ENCODE data around the gene GAD2. TPM values are rescaled to one million over a fixed set of nuclear protein-coding genes. Genes with fewer than 3 reads are reported as not detected.

The GAD2 gene
- total RNA-seq, 3 donors from 2014 or later (not counting 1 experiment from before 2014, with no cell fraction given): not detected

- H3K4me3 ChIP-seq (ENCODE audit: low read length): no peak overlapping the region
- no peak for TF ChIP-seq CTCF (IDR thresholded peaks at IDR 0.05)
These were observed 26.3 kb downstream of the GAD2 start for GRCh38 chr10:26242706-26243350.

GRCh38 chr10:26243351-26243720 is 26.8 kb downstream of the GAD2 start:
- H3K4me3 Mint-ChIP-seq: no peak overlapping the region
- H3K27me3 ChIP-seq (ENCODE audit: control insufficient read depth, insufficient read depth, low read length): no peaks in the 10 kb centered on the region
- ATAC-seq (no peak), DNase-seq (no peak)
- H3K36me3 ChIP-seq (ENCODE audit: control insufficient read depth, insufficient read depth, low read length): no peaks in the 10 kb centered on the region
- H3K4me1 Mint-ChIP-seq: no peaks in the 10 kb centered on the region
- 69% methylated on average over 5 of the region's 5 CpGs for WGBS (ENCODE audit: insufficient coverage)
- no peaks in the 10 kb centered on the region for H3K9me3 ChIP-seq (ENCODE audit: control insufficient read depth, insufficient read depth, low read length)
- no peaks in the 10 kb centered on the region for H3K36me3 Mint-ChIP-seq
- H3K4me1 ChIP-seq (ENCODE audit: control insufficient read depth, insufficient read depth, low read length): no peaks in the 10 kb centered on the region
- no peak for TF ChIP-seq CTCF (IDR thresholded peaks at IDR 0.05)
- H3K27ac Mint-ChIP-seq: no peak overlapping the region
- no peak overlapping the region for H3K27ac ChIP-seq (ENCODE audit: low read length)
- intact Hi-C loops (cut with micrococcal nuclease): no loop called here
- no peak overlapping the region for H3K4me3 ChIP-seq (ENCODE audit: low read length)
- peaks cover 14 to 33% of the 10 kb centered on the region in 2 donors for H3K27me3 Mint-ChIP-seq (ENCODE audit: low read depth in 2 of 2)
- no peaks in the 10 kb centered on the region for H3K9me3 Mint-ChIP-seq

More at GRCh38 chr10:26242706-26243350, 26.3 kb downstream of the GAD2 start:
- peaks cover 14 to 36% of the 10 kb centered on the region in 2 donors for H3K27me3 Mint-ChIP-seq (ENCODE audit: low read depth in 2 of 2)
- no peaks in the 10 kb centered on the region for H3K9me3 ChIP-seq (ENCODE audit: control insufficient read depth, insufficient read depth, low read length)
- H3K4me1 ChIP-seq (ENCODE audit: control insufficient read depth, insufficient read depth, low read length): no peaks in the 10 kb centered on the region
- H3K27ac ChIP-seq (ENCODE audit: low read length): no peak overlapping the region
- no peak for ATAC-seq
- H3K4me3 Mint-ChIP-seq: no peak overlapping the region
- no peaks in the 10 kb centered on the region for H3K9me3 Mint-ChIP-seq
- no peaks in the 10 kb centered on the region for H3K27me3 ChIP-seq (ENCODE audit: control insufficient read depth, insufficient read depth, low read length)
- no peaks in the 10 kb centered on the region for H3K36me3 ChIP-seq (ENCODE audit: control insufficient read depth, insufficient read depth, low read length)
- no peak overlapping the region for H3K27ac Mint-ChIP-seq
- intact Hi-C loops (cut with micrococcal nuclease): no loop called here
- DNase-seq: no peak
- WGBS (ENCODE audit: insufficient coverage): 33% methylated on average over 4 of the region's 5 CpGs
- H3K4me1 Mint-ChIP-seq: no peaks in the 10 kb centered on the region
- H3K36me3 Mint-ChIP-seq: no peaks in the 10 kb centered on the region

GRCh38 chr10:26249681-26250080 is 33.1 kb downstream of the GAD2 start:
- DNase-seq: no peak
- no peak for ATAC-seq
- Histone ChIP-seq H3K4me3 (ENCODE audit: low read length) (no peak overlapping the region), H3K9me3 (ENCODE audit: control insufficient read depth, insufficient read depth, low read length) (no peaks in the 10 kb centered on the region), H3K4me1 (ENCODE audit: control insufficient read depth, insufficient read depth, low read length) (no peaks in the 10 kb centered on the region), H3K27ac (ENCODE audit: low read length) (no peak overlapping the region), H3K27me3 (ENCODE audit: control insufficient read depth, insufficient read depth, low read length) (no peaks in the 10 kb centered on the region), H3K36me3 (ENCODE audit: control insufficient read depth, insufficient read depth, low read length) (no peaks in the 10 kb centered on the region)
- 95% methylated on average over 6 of the region's 6 CpGs for WGBS (ENCODE audit: insufficient coverage)
- H3K36me3 Mint-ChIP-seq: no peaks in the 10 kb centered on the region
- no peaks in the 10 kb centered on the region for H3K4me1 Mint-ChIP-seq
- no peak overlapping the region for H3K27ac Mint-ChIP-seq
- H3K9me3 Mint-ChIP-seq: no peaks in the 10 kb centered on the region
- no peak overlapping the region for H3K4me3 Mint-ChIP-seq
- TF ChIP-seq CTCF (IDR thresholded peaks at IDR 0.05): no peak
- H3K27me3 Mint-ChIP-seq (ENCODE audit: low read depth in 2 of 2): peaks cover 12 to 15% of the 10 kb centered on the region in 2 donors
- intact Hi-C loops (cut with micrococcal nuclease): no loop called here

- 97% methylated on average over 5 of the region's 6 CpGs for WGBS (ENCODE audit: insufficient coverage)
- no peaks in the 10 kb centered on the region for H3K9me3 Mint-ChIP-seq
- Histone ChIP-seq H3K36me3 (ENCODE audit: control insufficient read depth, insufficient read depth, low read length) (no peaks in the 10 kb centered on the region), H3K4me3 (ENCODE audit: low read length) (no peak overlapping the region), H3K27me3 (ENCODE audit: control insufficient read depth, insufficient read depth, low read length) (no peaks in the 10 kb centered on the region), H3K9me3 (ENCODE audit: control insufficient read depth, insufficient read depth, low read length) (no peaks in the 10 kb centered on the region), H3K27ac (ENCODE audit: low read length) (no peak overlapping the region), H3K4me1 (ENCODE audit: control insufficient read depth, insufficient read depth, low read length) (no peaks in the 10 kb centered on the region)
- H3K36me3 Mint-ChIP-seq: no peaks in the 10 kb centered on the region
- H3K4me1 Mint-ChIP-seq: no peaks in the 10 kb centered on the region
- ATAC-seq (no peak), DNase-seq (no peak)
- intact Hi-C loops (cut with micrococcal nuclease): no loop called here
- no peak overlapping the region for H3K4me3 Mint-ChIP-seq
- TF ChIP-seq CTCF (IDR thresholded peaks at IDR 0.05): no peak
- peaks cover 17 to 20% of the 10 kb centered on the region in 2 donors for H3K27me3 Mint-ChIP-seq (ENCODE audit: low read depth in 2 of 2)
- H3K27ac Mint-ChIP-seq: no peak overlapping the region
These were observed 35.4 kb downstream of the GAD2 start for GRCh38 chr10:26251925-26252324.

Data from natural killer cell (primary cell).